ENCODE data around the gene MGA.
A peak's percentile ranks its signal among the peaks of the same experiment; 100 is the strongest.

Gene MGA

DNA sequence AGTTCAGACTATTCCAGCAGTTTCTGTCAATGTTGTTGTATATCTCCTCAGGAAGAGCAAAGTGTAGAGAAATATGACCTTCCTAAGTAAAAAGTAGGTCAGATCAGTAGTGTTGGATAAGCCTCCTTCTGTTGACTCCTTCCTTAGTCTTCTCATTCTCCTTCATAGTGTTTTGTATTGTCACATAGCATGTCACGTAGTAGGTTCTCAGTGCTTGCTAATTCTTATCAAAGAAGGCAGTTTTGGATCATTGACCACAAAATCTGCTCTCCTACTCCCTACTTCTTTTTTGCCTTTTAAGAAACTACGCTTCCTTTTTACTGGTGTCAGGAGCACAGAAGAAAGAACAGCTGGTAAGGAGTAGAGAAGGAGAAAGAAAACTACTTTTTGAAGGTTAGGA is 1.0 kb upstream of the MGA start:
- DNase-seq = no peak

- no peak for DNase-seq
Measured at GRCh38 chr15:41659855-41660234, 360 bp upstream of the MGA start.

DNA sequence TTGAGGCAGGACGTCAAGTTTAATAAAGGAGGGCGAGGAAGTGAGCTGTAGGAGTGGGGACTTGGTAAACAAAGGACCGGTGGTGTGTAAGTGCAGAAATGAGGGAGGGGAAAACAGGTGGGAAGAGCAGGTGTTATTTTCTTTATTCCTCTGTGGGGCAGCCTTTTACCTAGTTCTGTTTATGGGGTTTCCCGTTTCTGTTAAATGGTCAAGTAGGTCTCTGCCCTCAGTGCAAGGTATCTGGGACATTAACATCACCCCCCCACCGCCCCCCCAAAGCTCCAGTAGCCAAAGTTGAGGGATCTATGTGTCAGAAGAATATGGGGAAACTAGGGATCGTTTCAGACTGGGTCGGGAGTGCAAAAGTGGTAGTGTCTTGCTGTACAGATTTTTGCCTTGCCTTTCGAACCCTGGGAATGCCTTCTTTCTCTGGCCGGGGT is 893 bp downstream of the MGA start:
- peak; percentile 4 for DNase-seq

DNA sequence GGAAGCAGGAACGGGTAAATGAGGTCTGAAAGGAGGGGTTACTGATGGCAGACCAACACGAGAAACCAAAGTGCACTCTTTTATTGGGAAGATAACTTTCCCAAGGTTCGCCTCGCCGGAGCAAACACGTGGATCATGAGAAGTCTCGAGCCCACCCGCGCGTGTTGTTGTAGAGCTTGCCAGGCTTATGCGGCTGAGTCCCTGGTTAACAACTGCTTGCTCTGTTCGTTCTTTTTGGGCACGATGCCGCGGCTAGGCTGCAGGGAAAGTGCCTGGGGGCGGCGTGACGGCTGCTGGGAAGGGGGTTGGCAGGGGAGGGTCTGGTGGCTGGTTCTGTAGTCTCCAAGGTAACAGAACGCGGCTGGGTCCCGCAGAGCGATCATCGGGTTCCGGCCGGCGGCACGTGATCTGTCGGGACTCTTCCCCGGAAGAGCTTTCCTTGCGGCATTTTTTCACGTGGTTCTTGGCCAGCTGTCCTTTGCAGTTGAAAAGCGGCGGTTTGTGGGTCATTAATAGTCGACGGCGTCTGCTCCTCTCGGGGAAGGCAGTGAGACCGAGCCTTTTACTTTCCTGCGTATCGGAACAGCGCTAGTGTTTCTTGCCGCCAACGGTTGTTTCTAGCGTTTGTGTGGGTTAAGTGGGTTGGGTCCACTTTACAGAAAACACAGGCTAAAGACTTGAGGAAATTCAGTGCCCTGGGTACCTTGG is 1.5 kb downstream of the MGA start:
- DNase-seq = peak; percentile 70

- no peak for DNase-seq
Measured at GRCh38 chr15:41666353-41666920, 6.2 kb downstream of the MGA start.

DNA sequence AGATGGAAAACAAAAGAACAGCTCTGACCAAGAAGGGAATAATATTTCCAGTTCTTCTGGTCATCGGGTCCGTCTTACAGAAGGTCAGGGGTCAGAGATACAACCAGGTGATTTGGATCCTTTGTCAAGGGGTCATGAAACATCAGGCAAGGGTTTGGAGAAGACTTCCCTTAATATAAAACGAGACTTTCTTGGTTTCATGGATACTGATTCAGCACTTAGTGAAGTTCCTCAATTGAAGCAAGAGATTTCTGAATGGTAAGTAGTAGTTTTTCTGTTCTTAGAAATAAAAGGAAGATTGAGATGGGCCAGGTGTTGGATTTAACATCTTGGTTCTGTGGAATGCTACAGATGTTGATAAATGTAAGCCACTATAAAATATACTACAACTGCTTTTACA is 9.5 kb downstream of the MGA start:
- DNase-seq = no peak

DNA sequence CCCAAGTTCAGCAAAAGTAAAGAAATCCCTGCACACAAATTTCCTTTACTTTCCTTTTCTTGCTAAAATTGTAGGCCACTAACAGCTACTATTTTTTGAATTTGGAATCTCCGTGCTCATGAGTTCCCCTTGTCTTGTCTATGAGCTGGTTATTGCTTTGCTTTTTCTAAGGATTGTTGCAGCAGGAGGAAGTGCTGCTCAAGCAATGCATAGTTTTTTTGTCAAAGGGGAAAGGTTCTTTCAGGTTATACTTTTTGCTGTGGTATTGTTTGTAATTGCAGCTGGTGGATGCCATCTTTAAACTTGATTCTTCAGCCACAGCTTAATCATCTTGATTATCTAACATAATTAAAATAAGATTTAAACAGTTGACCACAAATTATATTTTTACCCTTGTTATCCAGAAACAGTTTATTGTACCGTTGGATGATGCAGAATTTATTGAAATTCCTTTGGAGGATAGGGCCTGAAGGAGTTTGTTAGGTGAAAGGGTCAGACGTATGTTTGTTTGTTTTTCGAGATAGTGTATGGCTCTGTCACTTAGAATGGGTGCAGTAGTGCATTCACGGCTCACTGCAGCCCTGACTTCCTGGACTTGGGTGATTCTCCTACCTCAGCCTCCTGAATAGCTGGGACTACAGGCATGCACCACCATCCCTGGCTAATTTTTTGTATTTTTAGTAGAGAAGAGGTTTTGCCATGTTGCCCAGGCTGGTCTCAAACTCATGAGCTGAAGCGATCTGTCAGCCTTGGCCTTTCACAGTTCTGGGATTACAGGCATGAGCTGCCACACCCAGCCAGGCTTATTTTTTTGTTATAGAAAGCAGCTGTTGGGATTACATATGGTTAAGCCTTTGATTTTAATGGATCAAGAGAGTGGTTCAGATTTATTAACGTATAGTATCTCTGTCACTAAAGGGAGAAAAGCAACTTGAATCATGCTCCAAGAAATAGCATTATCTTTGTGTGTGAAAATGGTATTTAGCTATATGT is 11.7 kb downstream of the MGA start:
- DNase-seq = no peak

DNA sequence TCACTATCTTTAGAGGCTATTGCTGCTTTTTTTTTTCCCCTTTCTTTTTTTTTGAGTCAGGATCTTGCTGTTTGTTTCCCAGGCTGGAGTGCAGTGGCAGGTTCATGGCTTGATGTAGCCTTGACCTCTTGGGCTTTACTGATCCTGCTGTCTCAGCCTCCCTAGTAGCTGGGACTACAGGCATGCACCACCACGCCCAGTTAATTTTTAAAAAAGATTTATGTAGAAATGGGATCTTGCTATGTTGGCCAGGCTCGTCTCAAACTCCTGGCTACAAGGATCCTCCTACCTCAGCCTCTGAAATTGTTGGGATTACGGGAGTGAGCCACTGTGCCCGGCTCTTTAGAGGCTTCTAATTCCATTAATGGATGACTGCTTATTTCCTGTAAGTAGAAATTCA is 15.1 kb downstream of the MGA start:
- DNase-seq = no peak

GRCh38 chr15:41678742-41679141 is 18.5 kb downstream of the MGA start:
- no peak for DNase-seq

DNA sequence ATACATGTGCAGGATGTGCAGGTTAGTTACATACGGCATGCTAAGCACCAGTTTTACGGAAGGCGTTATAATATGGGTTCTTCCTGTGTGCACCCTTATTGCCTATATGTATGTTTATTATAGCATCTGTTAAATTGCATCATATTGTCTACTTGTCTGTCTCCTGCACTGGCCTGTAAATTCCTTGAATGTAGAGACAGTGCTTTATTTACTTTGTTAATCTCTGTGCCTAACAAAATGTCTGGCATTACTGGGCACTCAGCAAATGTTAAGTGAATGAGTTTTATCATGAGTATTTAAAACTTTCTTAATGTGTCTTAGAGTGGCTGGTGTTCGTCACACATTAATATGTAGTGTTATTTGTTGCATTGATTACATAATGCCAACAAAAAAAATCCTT is 23.8 kb downstream of the MGA start:
- DNase-seq = no peak

DNA sequence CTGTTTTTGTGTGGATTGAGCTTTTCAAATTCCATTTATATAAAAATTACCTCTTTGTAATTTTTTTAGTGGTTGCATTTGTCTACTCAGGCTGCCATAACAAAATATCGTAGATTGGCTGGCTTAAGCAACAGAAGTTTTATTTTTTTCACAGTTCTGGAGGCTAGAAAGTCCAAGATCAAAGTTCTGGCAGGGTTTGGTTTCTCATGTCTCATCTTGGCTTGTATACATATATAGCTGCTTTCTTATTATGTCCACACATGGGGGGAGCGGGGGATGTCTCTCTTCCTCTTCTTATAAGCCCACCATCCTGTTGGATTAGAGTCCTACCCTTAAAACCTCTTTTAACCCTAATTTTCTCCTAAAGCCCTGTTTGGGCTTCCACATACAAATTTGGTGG is 28.5 kb downstream of the MGA start:
- no peak for DNase-seq

- no peak for DNase-seq
Measured at GRCh38 chr15:41689083-41689482, 28.9 kb downstream of the MGA start.

DNA sequence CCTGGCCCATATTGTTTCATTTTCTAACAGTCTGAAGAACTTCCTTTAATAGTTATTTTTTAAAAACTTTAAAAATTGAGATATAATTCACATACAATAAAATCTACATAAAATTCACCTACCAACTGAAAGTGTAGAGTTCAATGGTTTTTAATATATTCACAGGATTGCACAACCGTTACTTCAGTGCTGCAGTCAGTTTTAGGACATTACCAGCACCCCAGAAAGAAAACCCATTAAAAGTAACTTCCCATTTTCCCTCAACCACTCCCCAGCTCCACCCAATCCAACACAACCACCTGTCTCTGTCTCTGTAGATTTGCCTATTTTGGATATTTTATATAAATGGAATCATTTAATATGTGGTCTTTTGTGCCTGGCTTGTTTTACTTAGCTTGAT is 29.6 kb downstream of the MGA start:
- no peak for DNase-seq

DNA sequence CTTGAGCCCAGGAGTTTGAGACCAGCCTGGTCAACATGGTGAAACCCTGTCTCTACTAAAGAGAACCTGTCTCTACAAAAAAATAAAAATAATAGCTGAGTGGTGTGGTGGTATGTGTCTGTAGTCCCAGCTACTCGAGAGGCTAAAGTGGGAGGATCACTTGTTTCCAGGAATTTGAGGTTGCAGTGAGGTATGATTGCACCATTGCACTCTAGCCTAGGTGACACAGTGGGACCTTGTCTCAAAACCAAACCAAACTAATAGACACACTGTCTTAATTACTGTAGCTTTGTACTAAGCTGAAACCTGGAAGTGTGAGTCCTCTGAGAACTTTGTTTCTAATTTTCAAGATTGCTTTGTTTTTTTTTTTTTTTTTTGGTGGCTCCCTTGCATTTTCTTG is 30.4 kb downstream of the MGA start:
- DNase-seq = no peak

DNA sequence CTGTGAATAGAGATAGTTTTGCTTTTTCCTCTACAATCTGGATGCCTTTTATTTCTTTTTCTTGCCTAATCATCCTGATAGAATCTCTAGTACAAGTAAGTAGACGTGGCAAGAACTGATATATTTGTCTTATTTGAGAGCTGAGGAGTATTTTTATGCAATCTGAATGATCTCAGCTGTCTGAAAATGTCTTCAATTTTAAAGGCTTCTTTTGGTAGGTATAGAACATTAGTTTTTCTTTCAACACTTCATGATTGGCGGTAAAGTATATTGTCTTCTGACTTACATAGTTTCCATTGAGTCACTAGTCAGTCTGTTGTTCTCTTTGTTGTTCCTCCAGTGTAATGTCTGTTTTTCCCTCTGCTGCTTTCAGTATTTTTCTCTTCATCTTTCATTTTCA is 31.3 kb downstream of the MGA start:
- no peak for DNase-seq

GRCh38 chr15:41692049-41692448 is 31.8 kb downstream of the MGA start:
- DNase-seq = no peak

DNA sequence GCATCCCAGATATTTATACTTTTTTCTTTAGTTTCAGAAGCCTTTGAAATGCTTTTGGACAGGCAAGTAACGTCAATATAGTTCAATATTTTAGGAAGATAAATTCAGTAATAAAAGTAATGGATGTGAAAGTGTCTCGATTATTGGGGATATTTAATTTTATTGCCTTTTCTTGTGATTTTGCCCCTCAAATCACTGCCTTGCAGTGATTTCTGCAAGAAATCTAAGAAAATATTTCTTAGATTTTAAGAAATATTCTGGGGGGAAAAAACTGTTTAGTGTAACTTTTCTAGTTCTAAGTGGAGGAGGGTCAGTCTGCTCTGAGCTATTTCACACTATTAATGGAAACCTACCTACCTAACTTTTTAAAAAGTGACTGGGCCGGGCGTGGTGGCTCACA is 33.6 kb downstream of the MGA start:
- no peak for DNase-seq

- DNase-seq = peak; percentile 57
Measured at GRCh38 chr15:41695750-41696436, 35.7 kb downstream of the MGA start.

DNA sequence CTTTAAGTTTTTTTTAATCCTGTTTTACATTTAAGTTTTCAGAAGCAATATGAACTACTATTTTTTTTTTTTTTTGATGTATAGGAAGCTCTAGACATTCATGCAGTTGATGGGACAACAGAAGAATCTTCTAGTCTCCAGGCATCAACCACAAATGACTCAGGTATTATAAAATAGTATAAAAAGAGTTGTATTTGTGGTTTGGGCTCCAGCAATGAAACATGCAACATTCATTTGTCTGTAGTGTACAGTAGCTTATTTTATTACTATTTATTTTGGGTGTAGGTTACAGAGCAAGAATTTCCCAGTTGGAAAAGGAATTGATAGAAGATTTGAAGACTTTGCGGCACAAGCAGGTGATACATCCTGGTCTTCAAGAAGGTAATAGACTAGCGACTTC is 38.6 kb downstream of the MGA start:
- no peak for DNase-seq

DNA sequence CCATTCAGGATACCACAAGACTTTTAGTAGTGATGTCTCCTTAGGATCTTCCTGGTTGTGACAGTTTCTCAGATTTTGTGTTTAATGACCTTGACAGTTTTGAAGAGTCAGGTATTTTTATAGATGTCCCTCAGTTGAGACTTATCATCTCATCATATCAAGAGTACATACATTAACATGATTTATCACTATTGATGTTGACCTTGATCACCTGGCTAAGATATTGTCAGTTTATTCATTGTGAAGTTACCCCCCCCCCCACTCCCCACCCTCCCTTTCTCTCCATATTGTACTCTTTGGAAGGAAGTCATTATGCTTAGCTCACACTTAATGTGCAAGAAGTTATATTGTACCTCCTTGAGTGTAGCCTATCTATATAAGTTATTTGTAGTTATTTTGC is 42.9 kb downstream of the MGA start:
- DNase-seq = no peak

- no peak for DNase-seq
Measured at GRCh38 chr15:41713047-41713446, 52.8 kb downstream of the MGA start.

DNA sequence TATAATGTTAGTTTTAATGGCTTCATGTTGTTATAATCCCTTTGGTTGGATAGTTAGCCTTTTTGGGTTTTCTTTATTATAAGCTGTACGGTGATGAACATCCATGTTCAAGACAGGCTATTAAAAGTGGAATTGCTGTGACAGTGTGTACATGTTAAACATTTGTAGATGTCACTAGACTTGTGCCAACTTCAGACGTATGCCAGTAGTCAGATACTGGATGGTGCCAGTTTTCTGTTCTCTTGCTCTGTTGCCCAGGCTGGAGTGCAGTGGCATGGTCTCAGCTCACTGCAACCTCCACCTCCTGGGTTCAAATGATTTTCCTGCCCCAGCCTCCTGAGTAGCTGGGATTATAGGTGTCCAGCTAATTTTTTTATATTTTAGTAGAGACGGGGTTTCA is 54.1 kb downstream of the MGA start:
- DNase-seq = no peak

- no peak for DNase-seq
Measured at GRCh38 chr15:41716864-41717263, 56.7 kb downstream of the MGA start.

Data from CD4-positive, alpha-beta T cell treated with Interleukin-17A for 4 hours (primary cell).